IMR-90 (cell line): ENCODE results near the gene KCNT2. TPM values are rescaled to one million over a fixed set of nuclear protein-coding genes. Genes with fewer than 3 reads are reported as not detected.
A peak's percentile ranks its signal among the peaks of the same experiment; 100 is the strongest.

ENCODE experiments used
- ATAC-seq: fragments of 200-7000 bp; cut with Tn5 transposase; 2 replicates; pipeline ENCODE4 v1.9.1; 2020; ENCODE audit warnings: low read depth, mild to moderate bottlenecking, moderate library complexity
- BruUV-seq: library from RNA; stranded (reverse); fragments of 400-500 nt; replicated peaks from 2 replicates; lab custom pipeline; 2021; lab: Mats Ljungman, UMichigan
- CTCF ChIA-PET: fragments of 300-600 bp; formaldehyde crosslinking; extraction: SDS; loops from one replicate; lab custom pipeline; 2021; ENCODE audit warnings: antibody characterized with exemption; lab: Yijun Ruan, JAX
- POLR2A ChIA-PET: fragments of 300-600 bp; sonication (Branson Sonifier 250); formaldehyde crosslinking; loops from one replicate; lab custom pipeline; 2022; ENCODE audit warnings: antibody characterized with exemption; ENCODE audit not compliant: unreplicated experiment; lab: Charles Lee
- DNase-seq: peaks from one replicate; pipeline ENCODE4 v3.0.0; 2013
- H2AFZ ChIP-seq: replicated peaks from 2 replicates; pipeline ENCODE3; 2013; ENCODE audit warnings: low read length, mild to moderate bottlenecking; ENCODE audit not compliant: poor library complexity
- H2AK5ac ChIP-seq: 2 replicates; pipeline ENCODE4 v1.6.1; 2013; ENCODE audit warnings: low read depth, low read length, inconsistent platforms
- H2AK9ac ChIP-seq: replicated peaks from 2 replicates; pipeline ENCODE3; 2013; ENCODE audit warnings: mild to moderate bottlenecking, low read depth, low read length, moderate library complexity; ENCODE audit not compliant: poor library complexity
- H2BK120ac ChIP-seq: 2 replicates; pipeline ENCODE4 v1.6.1; 2013; ENCODE audit warnings: low read depth, low read length, inconsistent platforms
- H2BK15ac ChIP-seq: 3 replicates; pipeline ENCODE4 v1.6.1; 2013; ENCODE audit warnings: low read depth, low read length, inconsistent platforms
- H2BK20ac ChIP-seq: 2 replicates; pipeline ENCODE4 v1.6.1; 2013; ENCODE audit warnings: low read depth, mild to moderate bottlenecking, inconsistent platforms, low read length, moderate library complexity
- H2BK5ac ChIP-seq: 2 replicates; pipeline ENCODE4 v1.6.1; 2013; ENCODE audit warnings: mild to moderate bottlenecking, low read depth, low read length, inconsistent platforms; ENCODE audit not compliant: poor library complexity, severe bottlenecking
- H3K14ac ChIP-seq: replicated peaks from 2 replicates; pipeline ENCODE4 v1.6.1; 2013; ENCODE audit warnings: low read depth, low read length, inconsistent platforms
- H3K18ac ChIP-seq: 2 replicates; pipeline ENCODE4 v1.6.1; 2013; ENCODE audit warnings: low read depth, low read length, control low read depth
- H3K23ac ChIP-seq: 2 replicates; pipeline ENCODE4 v1.6.1; 2013; ENCODE audit warnings: low read depth, low read length, inconsistent platforms
- H3K27ac ChIP-seq: 2 replicates; pipeline ENCODE4 v1.5.1; 2013; ENCODE audit warnings: mild to moderate bottlenecking, control low read depth, low read length; ENCODE audit not compliant: insufficient read depth
- H3K27me3 ChIP-seq: 2 replicates; pipeline ENCODE4 v1.6.1; 2013; ENCODE audit warnings: low read length; ENCODE audit not compliant: control insufficient read depth, insufficient read depth
- H3K36me3 ChIP-seq: 2 replicates; pipeline ENCODE4 v1.6.1; 2013; ENCODE audit warnings: low read length, mixed read lengths; ENCODE audit not compliant: control insufficient read depth, insufficient read depth
- H3K4ac ChIP-seq: 2 replicates; pipeline ENCODE4 v1.6.1; 2013; ENCODE audit warnings: low read depth, low read length, inconsistent platforms
- H3K4me1 ChIP-seq: 2 replicates; pipeline ENCODE4 v1.6.1; 2013; ENCODE audit warnings: low read length, mixed read lengths; ENCODE audit not compliant: control insufficient read depth, insufficient read depth
- H3K4me2 ChIP-seq: 2 replicates; pipeline ENCODE4 v1.6.1; 2013; ENCODE audit warnings: low read depth, mild to moderate bottlenecking, control low read depth, low read length, moderate library complexity
- H3K4me3 ChIP-seq: 2 replicates; pipeline ENCODE4 v1.5.1; 2013; ENCODE audit warnings: low read depth, mild to moderate bottlenecking, control low read depth, low read length, moderate library complexity; ENCODE audit not compliant: insufficient read depth
- H3K56ac ChIP-seq: 2 replicates; pipeline ENCODE4 v1.6.1; 2013; ENCODE audit warnings: low read length, inconsistent platforms; ENCODE audit not compliant: insufficient read depth; ENCODE audit errors: extremely low read depth
- H3K79me1 ChIP-seq, 2 experiments: 2 replicates each; pipeline ENCODE4 v1.6.1; 2013; ENCODE audit warnings: low read length in 2 of 2, inconsistent platforms in 1 of 2, low read depth in 1 of 2
- H3K9ac ChIP-seq: 2 replicates; pipeline ENCODE4 v1.6.1; 2013; ENCODE audit warnings: low read depth, low read length, control low read depth
- H3K9me1 ChIP-seq: 2 replicates; pipeline ENCODE4 v1.6.1; 2013; ENCODE audit warnings: low read length, inconsistent platforms; ENCODE audit not compliant: insufficient read depth
- H3K9me3 ChIP-seq: 2 replicates; pipeline ENCODE4 v1.6.1; 2013; ENCODE audit warnings: low read length; ENCODE audit not compliant: control insufficient read depth, insufficient read depth
- H4K20me1 ChIP-seq: 2 replicates; pipeline ENCODE4 v1.6.1; 2013; ENCODE audit warnings: low read length, inconsistent platforms; ENCODE audit not compliant: insufficient read depth
- H4K5ac ChIP-seq: 2 replicates; pipeline ENCODE4 v1.6.1; 2013; ENCODE audit warnings: mild to moderate bottlenecking, low read depth, low read length, control low read depth
- H4K8ac ChIP-seq, 2 experiments: 2 replicates each; pipeline ENCODE4 v1.6.1; 2013; ENCODE audit warnings: low read depth in 2 of 2, low read length in 2 of 2, control low read depth in 1 of 2, inconsistent platforms in 1 of 2
- H4K91ac ChIP-seq: 2 replicates; pipeline ENCODE4 v1.6.1; 2013; ENCODE audit warnings: low read depth, low read length, inconsistent platforms; ENCODE audit not compliant: insufficient read depth
- CEBPB ChIP-seq: IDR thresholded peaks from 2 replicates; pipeline ENCODE4 v1.6.1; 2012; ENCODE audit warnings: low read depth, low read length, improper control_type of control experiment
- CHD1 ChIP-seq: IDR thresholded peaks from 2 replicates; pipeline ENCODE4 v1.6.1; 2012; ENCODE audit warnings: low read depth, low read length, improper control_type of control experiment
- MAFK ChIP-seq: IDR thresholded peaks from 2 replicates; pipeline ENCODE4 v1.6.1; 2012; ENCODE audit warnings: low read depth, low read length, improper control_type of control experiment
- MAZ ChIP-seq: IDR thresholded peaks from 2 replicates; pipeline ENCODE4 v1.6.1; 2012; ENCODE audit warnings: low read depth, mild to moderate bottlenecking, low read length, improper control_type of control experiment, moderate library complexity, borderline replicate concordance
- POLR2A ChIP-seq: IDR thresholded peaks from 2 replicates; pipeline ENCODE4 v1.6.1; 2012; ENCODE audit warnings: mild to moderate bottlenecking, low read depth, low read length
- RFX5 ChIP-seq: IDR thresholded peaks from 2 replicates; pipeline ENCODE4 v1.8.0; 2012; ENCODE audit warnings: low read depth, mild to moderate bottlenecking, low read length, moderate library complexity
- dilution Hi-C: fragments of 300-500 bp; cut with HindIII; formaldehyde crosslinking; loops from one replicate; pipeline ENCODE4 v1.14.3; 2018; ENCODE audit warnings: low sequenced_read_pairs; ENCODE audit not compliant: unreplicated experiment
- in situ Hi-C: fragments of 300-500 bp; cut with MboI; formaldehyde crosslinking; loops from 3 replicates; pipeline ENCODE4 v1.14.3; 2019; ENCODE audit warnings: low sequenced_read_pairs, inconsistent platforms, mixed read lengths
- intact Hi-C: fragments of 100-400 bp; cut with micrococcal nuclease; formaldehyde crosslinking; loops from 2 replicates; pipeline ENCODE4 v1.10.0; 2022
- polyA plus RNA-seq, 3 experiments: library from polyadenylated mRNA; depleted of rRNA; stranded (reverse); fragments of >200 nt; gene quantifications; 2 replicates each; pipeline ENCODE4 v1.2.3, GENCODE V29; 2012; ENCODE audit warnings: low replicate concordance in 1 of 3
- total RNA-seq: library from RNA; depleted of rRNA; stranded (reverse); fragments of >200 nt; gene quantifications from 2 replicates; pipeline ENCODE4 v1.2.3, GENCODE V29; 2012
- TF ChIP-seq, protein P1 (sequence below): conservative IDR thresholded peaks from 2 replicates; pipeline ENCODE4 v1.5.1; 2012; ENCODE audit warnings: mild to moderate bottlenecking, low read depth, low read length, improper control_type of control experiment
- TF ChIP-seq, protein P2 (sequence below): fragments of 150-350 bp; IDR thresholded peaks from 2 replicates; pipeline ENCODE4 v1.6.1; 2017; ENCODE audit warnings: mild to moderate bottlenecking, antibody characterized with exemption, low read length, low read depth

Gene KCNT2
- total and polyA plus RNA-seq, 2 of the 4 experiments (the other 2 are of a cell fraction), result 0.22 to 0.72 TPM

DNA sequence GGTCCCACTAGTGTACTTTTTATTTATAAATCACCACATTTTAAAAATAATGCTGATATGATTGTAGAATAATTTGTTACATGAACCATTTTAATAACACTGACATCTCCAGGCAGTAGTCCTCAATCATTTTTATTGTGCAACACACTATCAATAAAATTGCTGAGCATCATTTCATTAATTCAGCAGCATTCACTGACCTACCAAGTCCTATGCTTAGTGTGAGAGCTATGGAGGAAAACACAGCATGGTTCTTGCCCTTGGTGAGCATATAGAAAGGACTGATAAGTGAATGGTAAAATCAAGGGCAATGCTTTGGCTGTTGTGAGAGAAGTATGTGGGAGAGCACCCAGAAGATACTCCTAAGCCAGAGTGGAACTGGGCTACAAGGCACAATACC lies 119.7 kb downstream of the KCNT2 start:
- DNase-seq, result no peak
- Histone ChIP-seq H4K5ac (no peak overlapping the region), H2AK5ac (no peak overlapping the region), H3K9ac (no peak overlapping the region), H3K9me3 (no peaks in the 10 kb centered on the region), H3K36me3 (no peaks in the 10 kb centered on the region), H3K4me3 (no peak overlapping the region), H3K27me3 (no peaks in the 10 kb centered on the region), H3K4me1 (no peaks in the 10 kb centered on the region), H2BK120ac (no peak overlapping the region), H3K27ac (no peak overlapping the region), H2AFZ (no peak overlapping the region), H3K18ac (no peak overlapping the region), H3K4ac (no peak overlapping the region), H2BK20ac (no peak overlapping the region), H4K20me1 (no peaks in the 10 kb centered on the region), H3K9me1 (no peaks in the 10 kb centered on the region), H2AK9ac (no peak overlapping the region), H3K79me1 (no peaks in the 10 kb centered on the region), H2BK5ac (no peak overlapping the region), H3K56ac (no peak overlapping the region), H4K91ac (no peak overlapping the region), H3K14ac (no peak overlapping the region), H3K23ac (no peak overlapping the region), H2BK15ac (no peak overlapping the region), H4K8ac (no peak overlapping the region), H3K4me2 (no peak overlapping the region)
- TF ChIP-seq CHD1 (no peak), MAFK (no peak), MAZ (no peak), POLR2A (no peak), RFX5 (no peak), CEBPB (0 out of 2 replicates have a peak, but pooled peaks have one; percentile 12)
- TF ChIP-seq, protein P1, sequence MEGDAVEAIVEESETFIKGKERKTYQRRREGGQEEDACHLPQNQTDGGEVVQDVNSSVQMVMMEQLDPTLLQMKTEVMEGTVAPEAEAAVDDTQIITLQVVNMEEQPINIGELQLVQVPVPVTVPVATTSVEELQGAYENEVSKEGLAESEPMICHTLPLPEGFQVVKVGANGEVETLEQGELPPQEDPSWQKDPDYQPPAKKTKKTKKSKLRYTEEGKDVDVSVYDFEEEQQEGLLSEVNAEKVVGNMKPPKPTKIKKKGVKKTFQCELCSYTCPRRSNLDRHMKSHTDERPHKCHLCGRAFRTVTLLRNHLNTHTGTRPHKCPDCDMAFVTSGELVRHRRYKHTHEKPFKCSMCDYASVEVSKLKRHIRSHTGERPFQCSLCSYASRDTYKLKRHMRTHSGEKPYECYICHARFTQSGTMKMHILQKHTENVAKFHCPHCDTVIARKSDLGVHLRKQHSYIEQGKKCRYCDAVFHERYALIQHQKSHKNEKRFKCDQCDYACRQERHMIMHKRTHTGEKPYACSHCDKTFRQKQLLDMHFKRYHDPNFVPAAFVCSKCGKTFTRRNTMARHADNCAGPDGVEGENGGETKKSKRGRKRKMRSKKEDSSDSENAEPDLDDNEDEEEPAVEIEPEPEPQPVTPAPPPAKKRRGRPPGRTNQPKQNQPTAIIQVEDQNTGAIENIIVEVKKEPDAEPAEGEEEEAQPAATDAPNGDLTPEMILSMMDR, result no peak
- TF ChIP-seq, protein P2, sequence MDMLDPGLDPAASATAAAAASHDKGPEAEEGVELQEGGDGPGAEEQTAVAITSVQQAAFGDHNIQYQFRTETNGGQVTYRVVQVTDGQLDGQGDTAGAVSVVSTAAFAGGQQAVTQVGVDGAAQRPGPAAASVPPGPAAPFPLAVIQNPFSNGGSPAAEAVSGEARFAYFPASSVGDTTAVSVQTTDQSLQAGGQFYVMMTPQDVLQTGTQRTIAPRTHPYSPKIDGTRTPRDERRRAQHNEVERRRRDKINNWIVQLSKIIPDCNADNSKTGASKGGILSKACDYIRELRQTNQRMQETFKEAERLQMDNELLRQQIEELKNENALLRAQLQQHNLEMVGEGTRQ, result no peak
- dilution Hi-C loops (no loop called here), in situ Hi-C loops (no loop called here), intact Hi-C loops (no loop called here)
- ChIA-PET POLR2A (no interaction called here), CTCF (no interaction called here)
- BruUV-seq, result no TSS peak
- ATAC-seq, result no peak
